ENCODE measurements around the gene ZNF490.

- TF ChIP-seq EZH2 (IDR thresholded peaks at IDR 0.05; ENCODE audit: borderline replicate concordance, low read length) = no peak
- TF ChIP-seq CTCF (IDR thresholded peaks at IDR 0.05; ENCODE audit: low read length) = no peak
Observed at GRCh38 chr19:12656899-12657571, 46.4 kb upstream of the ZNF490 start.
